HG03575 (cell line): ENCODE measurements around the gene SEC14L1.
"Not testable (repeated sequence)": the region's sequence is repeated elsewhere in the genome, so short reads cannot be mapped to it uniquely, and the experiment has no call there.

Experiments used
- ATAC-seq: cut with Tn5 transposase; IDR thresholded peaks from one replicate; pipeline ENCODE4 v1.9.1; 2021; ENCODE audit not compliant: unreplicated experiment, insufficient number of reproducible peaks, low FRiP score; ENCODE audit errors: extremely low read depth

SEC14L1 gene

DNA sequence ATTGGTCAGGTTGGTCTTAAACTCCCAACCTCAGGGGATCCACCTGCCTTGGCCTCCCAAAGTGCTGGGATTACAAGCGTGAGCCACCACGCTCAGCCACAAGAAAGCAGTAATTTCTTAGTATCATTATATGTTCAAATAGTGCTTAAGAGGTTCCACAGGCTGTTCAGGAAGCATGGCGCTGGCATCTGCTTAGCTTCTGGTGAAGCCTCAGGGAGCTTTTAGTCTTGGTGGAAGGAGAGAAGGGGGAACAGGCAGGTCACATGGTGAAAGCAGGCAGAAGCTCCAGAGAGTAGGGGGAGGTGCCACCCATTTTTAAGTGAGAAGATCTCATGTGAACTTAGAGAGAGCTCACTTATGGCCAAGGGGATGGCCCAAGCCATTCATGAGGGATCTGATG, 3.7 kb upstream of the SEC14L1 start:
- ATAC-seq = no peak

DNA sequence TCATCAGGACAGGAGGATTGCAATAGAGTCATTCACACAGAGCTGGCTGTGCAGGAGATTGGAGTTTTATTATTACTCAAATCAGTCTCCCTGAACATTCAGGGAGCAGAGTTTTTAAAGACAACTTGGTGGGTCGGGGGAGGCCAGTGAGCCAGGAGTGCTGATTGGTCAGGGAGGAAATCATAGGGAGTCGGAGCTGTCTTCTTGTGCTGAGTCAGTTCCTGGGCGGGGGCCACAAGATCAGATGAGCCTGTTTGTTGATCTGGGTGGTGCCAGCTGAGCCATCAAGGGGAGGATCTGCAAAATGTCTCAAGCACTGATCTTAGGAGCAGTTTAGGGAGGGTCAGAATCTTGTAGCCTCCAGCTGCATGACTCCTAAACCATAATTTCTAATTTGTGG, 2.9 kb upstream of the SEC14L1 start:
- ATAC-seq = not testable (repeated sequence)

DNA sequence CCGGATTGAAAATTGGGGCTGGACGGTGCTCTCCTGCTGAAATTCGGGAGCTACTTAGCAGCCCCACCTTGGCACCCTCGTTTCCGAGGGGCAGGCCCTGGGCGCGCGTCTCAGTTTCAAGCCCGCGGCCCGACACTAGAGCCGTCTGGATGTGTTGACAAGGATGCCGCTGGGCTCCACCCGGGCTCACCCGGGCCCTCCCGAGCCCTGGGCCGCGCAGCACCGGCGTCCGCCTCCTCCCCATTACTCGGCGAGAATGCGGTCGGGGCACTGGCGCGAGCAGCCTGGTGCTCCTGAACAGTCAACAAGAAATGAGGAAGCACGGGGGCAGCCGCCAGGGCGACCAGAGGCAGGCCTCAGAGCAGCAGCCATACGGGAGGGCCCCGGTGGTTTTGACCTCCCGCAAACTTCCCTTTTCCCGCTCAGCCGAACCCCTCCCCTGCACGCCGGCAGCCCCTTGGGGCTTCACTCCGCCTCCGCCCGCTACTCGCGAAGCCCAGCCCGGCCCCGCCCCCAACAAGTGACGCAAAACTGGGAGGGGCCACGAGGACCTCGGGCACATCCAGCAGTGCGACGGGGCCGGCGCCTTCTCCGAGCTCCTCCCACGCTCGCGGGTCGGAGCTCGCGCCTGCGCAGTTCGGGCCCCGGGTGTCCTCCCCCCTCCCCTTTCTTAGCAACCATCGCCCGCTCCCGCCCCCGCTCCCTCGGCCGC, 447 bp upstream of the SEC14L1 start:
- ATAC-seq = peak; percentile 25

DNA sequence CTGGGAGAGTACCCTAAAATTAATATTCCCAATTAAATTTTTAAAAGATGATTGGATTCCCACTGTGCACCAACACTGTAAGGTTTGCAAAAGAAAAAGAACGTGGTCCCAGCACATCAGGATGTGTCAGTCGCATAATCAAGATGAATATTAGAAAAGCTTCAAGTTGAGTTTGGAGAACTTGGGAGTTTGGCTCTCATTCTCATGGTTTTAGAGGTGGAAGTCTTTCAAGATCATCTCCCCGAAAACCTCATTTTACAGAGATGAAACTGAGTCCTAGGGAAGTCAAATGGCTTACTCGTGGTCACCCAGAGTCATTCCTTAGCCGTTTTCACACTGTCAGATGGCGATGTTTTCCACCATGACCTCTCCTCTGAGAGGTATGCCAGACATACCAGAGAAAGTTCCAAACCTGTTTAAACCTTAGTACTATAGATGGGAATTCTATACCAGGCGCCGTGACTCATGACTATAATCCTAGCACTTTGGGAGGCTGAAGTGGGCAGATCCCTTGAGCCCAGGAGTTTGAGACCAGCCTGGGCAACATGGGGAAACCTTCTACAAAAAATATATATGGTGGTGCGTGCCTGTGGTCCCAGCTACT, 1.2 kb downstream of the SEC14L1 start:
- ATAC-seq = no peak

DNA sequence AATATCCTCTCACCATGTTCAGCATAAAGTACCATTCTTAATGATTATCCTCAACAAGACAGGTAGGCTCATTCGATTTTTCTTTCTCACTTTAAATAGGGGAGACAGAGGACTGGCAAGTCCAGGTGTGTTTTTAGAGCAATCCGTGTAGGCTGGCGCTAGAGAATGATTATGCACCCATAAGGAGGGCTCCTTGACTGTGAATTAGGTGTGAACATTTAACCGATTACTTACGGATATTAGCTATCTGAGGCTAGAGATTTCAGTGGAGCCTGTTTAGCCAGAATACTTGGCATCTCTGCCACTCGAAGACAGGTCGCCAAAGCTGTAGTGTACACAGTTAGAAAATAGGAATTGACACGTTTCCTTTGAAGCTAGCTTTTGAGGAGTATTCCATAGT, 1.9 kb downstream of the SEC14L1 start:
- ATAC-seq = no peak

DNA sequence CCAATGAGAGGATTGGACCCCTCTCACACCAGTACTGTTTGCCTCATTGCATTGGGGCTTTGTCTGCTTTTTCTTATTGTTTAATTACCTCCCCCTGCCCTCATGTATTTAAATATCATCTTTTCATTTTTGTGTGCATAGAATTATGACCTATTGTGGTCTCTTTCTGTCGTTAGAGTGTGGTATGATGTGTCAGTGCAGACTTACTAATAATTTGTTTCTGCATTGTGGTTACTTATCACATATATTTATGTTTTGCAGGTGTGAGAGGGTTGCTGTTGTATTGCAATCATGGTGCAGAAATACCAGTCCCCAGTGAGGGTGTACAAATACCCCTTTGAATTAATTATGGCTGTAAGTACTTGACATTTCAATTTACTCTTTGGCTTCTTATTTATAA, 2.5 kb downstream of the SEC14L1 start:
- ATAC-seq = no peak

DNA sequence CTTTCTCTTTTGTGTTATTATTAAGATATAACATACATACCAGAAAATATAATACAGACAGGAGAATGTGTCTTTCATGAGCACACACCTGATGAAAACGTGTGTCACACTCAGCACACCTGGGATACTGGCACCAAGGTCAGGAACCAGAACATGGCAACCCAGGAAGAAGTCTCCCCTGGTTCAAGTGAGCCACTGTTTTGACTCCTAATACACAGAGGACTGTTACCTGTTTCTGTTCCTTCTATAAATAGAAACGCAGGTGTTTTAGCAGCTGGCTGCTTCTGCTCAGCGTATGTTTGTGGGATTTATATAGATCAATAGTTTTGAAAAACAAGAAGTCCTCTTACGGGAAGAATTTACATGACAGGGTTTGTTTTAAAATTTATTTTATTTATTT, 3.5 kb downstream of the SEC14L1 start:
- no peak for ATAC-seq

DNA sequence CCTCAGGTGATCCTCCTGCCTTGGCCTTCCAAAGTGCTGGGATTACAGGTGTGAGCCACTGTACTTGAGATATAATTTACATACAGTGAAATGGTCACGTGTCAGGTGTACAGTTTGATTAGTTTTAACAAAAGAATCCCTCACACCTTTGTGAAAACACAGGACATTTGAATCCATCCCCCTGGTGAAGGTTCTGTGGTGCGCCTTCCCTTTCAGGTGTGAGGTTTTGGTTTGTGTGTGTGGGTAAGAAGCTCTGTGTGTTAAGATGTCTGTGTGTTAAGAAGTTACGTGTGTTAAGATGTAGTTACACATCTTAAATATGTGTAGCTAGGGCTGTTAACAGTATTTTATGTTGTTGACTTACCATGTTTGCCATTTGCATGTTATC, 4.4 kb downstream of the SEC14L1 start:
- no peak for ATAC-seq

DNA sequence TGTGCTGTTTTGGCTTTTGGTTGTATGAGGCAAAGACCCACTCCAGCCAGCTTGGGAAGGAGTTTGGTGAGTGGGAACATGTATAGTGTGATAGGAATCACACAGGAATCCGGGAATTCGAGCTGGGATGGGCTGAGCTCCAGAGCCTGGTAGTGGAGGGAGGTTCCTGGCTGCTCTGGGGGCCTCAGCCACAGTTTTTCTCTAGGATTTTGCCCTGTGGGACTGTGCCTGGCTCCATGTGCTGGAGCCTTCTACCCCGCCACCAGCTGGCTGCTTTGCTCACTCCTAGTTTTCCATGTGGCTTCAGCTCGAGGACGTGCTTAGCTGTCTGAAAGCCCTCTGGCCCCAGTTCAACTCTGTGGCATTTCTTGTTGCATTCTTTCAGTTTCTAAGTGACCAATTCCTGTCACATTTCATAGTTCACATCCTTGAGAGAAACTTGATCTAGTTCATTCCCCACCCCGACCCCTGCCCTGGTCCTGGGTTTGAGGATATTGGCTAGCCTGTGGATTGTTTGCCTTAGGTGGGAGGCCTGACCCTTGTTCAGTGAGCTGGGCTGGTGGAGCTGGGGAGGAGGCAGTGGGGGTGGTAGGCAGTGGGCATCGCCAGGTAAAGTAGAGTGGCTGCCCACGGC, 5.0 kb downstream of the SEC14L1 start:
- ATAC-seq = no peak

DNA sequence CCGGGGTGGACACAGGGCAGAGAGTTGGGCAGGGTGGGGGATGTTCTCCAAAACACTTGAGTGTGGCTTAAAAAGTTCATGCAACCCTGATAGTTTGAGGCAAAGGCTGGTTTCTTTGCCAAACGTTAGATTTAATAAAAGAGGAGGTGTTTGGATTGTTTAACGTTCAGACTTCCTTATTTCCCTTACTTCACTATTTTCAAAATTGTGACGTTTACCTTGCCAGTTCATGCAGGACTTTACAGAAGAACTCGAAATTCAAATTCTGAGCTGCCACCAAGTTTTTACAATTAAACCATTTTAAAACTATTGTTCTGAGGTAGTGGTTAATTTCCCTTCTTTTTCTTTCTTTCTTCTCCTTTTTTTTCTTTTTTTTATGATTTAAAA, 5.5 kb downstream of the SEC14L1 start:
- ATAC-seq = no peak

DNA sequence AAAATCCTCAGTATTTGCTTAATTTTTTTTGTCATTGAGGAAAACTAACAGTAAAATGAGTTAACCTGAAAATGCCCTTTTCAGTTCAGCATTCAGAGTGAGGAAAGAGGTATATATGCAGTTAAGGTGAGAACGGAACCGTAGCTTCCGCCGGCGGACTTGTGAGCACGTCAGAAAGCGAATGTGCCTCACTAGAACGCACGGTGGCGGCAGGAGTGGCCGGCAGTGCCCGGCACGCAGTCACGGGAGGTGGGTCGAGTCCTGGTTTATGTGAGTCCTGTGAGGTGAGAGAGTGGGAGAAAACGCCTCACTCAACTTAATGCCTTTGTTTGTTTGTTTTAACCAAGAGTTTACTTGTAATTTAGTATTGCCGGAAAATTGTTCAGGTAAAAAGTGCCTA, 6.1 kb downstream of the SEC14L1 start:
- no peak for ATAC-seq

DNA sequence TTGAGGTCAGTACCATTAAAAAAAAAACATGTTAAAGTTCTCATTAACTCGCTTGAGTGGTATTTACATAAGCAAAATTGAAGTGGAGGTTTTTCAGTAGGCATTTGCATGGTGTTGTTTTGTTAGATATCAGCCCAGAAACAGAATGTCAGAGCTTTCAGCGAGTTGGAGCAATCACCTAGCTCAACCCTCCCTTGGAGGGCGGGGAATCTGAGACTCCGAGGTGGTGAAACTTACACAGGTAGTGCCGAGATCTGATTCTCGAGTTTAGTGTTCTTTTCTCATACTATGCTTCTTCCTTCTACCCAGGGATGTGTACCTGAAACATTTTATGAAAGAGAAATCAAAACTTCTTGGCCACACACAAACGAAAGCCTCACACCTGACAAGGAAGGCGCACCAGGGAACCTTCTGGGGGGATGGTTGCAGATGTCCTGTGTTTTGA, 6.6 kb downstream of the SEC14L1 start:
- no peak for ATAC-seq

DNA sequence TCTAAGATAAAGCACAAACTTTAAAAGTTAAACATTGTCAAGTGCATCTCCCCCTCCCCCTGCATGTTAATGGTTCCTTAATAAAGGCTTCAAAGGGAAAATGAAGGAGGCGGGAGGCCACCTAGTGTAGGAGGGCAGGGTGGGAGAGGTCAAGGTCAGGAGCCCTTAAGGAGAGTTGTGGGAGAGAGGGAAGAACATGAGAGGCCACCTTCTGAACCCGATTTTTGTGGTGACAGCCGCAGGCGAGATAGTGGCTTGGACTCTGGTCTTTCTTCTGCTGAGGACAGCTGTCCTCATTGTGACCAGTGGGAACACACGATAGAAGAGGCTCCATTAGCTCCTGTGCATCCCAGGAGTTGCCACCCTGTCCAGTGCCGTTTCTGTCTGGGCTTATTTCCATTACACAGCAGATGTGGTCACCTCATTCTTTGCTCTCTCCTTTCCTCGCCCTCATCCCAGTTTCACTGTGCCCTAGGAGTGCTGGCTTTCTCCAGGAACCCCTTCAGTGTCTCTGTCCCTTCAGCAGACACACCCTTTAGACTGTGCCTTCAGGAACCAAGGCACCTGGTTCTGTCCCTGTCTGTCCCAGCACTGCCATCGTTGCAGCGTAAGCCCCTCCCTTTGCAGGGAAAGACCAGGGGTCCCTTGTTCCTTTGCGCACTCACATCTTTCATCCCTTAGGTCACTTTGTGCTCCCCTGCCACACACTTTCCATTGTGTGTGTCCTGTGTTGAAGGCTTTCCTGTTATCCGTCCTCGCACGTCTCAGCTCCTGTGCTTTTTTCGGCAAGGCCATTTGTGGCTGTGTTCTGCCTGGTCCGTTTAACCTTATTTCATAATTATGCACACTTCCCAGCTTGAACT, 7.5 kb downstream of the SEC14L1 start:
- ATAC-seq = no peak

DNA sequence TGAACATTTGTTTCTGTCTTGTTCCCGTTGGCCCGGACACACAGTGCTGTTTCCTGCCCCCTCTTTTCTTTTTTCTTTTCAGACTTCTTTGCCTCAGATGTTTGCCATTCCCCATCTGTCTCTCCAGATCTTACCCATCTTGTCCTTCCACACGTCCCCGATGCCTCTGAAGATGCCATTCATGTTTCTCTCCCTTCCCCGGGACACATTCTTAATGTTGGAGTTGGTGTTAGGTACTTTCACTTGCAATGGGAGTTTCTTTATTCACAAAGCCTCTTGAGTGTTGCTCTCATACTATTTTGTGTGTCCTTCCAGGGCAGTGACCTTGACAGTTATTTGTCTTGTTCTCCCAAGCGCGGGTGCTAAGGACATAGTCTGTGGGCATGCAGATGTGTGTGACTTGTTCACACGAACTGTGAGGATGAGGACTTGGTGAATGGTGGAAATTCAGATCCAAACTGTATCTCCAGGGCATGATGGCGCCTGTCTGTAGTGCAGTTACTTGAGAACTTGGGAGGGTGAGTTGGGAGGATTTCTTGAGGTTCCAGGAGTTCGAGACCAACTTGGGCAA, 8.3 kb downstream of the SEC14L1 start:
- ATAC-seq = no peak

DNA sequence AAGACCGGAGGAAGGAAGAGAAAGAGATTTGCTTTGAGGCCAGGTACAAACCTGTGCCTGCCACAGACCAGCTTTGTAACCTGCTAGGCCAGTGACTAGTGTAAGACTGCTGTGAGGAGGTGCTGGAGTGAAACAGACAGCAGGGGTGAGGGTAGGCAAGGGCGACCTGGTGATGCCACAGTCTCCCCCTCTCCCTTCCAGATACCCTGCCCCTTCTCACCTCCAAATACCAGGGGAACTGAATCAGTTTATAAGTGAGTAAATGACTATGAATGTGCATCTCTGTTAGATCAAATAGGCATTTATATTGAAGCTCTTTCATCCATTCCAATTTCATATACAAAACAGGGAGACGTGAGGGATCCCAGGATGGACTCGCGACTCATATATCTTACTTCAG, 9.4 kb downstream of the SEC14L1 start:
- ATAC-seq = no peak

DNA sequence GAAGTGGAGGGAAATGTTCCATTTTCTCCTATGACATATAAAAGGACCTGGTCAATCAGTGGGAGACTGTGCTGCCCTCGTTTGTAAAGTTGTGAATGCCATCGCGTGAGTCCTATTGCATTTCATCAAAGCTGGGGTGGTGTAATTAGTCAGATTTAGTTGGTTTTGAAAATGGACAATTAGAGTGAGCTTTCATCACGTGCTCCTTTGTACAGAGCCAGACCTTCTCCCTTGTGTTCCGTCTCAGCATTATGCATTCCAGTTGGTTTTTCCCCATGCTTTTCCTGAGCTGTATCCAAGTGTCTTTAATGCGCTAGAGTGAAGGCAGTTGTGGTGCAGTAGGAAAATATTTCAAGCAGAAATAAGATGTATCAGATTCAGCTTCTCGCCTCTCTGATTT, 10.4 kb downstream of the SEC14L1 start:
- no peak for ATAC-seq

DNA sequence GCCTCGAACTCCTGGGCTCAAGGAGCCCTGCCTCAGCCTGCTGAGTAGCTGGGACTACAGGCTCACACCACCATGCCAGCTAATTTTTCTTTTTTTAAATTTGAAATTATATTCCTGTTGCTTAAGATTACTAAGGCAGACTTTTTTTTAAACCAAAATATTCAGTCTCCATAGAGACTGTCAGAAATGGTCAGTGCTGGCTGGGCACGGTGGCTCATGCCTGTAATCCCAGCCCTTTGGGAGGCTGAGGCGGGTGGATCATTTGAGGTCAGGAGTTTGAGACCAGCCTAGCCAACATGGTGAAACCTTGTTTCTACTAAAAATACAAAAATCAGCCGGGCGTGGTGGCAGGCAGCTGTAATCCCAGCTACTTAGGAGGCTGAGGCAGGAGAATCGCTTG, 11.3 kb downstream of the SEC14L1 start:
- ATAC-seq = not testable (repeated sequence)

DNA sequence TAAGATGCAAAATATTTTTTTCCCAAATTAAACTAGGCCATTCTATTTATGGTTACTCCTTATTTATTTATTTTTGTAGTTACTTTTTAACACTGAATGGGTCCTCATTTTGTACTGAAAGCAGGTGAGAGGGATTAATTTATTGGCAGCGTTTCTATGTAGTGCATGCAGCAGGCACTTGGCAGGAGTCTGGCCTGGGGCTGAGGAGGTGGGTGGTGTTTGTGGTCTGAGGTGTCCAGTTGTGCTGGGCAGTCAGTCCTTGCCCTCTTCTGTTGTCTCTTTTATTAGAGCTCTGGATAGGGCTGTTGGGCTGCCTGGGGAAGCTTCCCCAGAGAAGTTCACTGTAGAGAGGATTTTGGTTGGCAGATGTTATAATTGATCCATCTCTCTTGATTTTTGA, 12.7 kb downstream of the SEC14L1 start:
- no peak for ATAC-seq

DNA sequence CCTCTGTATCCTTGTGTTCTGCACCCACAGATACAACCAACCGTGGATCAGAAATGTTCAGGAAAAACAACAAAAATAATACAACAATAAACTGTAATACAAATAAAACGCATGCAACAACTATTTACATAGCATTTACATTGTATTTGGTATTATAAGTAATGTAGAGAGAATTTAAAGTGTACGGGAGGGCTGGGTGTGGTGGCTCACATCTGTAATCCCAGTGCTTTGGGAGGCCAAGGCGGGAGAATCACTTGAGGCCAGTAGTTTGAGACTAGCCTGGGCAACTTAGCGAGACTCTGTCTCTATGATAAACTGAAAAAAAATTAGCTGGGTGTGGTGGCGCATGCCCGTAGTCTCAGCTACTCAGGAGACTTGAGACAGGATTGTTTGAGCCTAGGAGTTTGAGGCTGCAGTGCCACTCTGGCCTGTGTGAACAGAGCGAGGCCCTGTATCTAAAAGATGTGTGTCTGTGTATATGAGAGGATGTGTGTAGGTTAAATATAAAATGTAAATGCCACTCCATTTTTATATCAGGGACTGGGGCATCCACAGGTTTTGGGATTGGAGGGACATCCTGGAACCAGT, 13.3 kb downstream of the SEC14L1 start:
- ATAC-seq = no peak
